GM19351 (cell line): ENCODE data around the gene NUTM2G.
"Not testable (repeated sequence)": the region's sequence is repeated elsewhere in the genome, so short reads cannot be mapped to it uniquely, and the experiment has no call there.

Experiments
- ATAC-seq: cut with Tn5 transposase; IDR thresholded peaks from one replicate; pipeline ENCODE4 v1.9.1; 2021; ENCODE audit warnings: mild to moderate bottlenecking, moderate library complexity; ENCODE audit not compliant: unreplicated experiment

NUTM2G gene

GRCh38 chr9:96941628-96942027 is 13.0 kb downstream of the NUTM2G start:
- ATAC-seq, result not testable (repeated sequence)

- ATAC-seq, result not testable (repeated sequence)
Observed at GRCh38 chr9:96942181-96942580, 13.5 kb downstream of the NUTM2G start.

- ATAC-seq, result not testable (repeated sequence)
Observed at GRCh38 chr9:96949346-96949745, 20.7 kb downstream of the NUTM2G start.

GRCh38 chr9:96950539-96950938 is 21.9 kb downstream of the NUTM2G start:
- not testable (repeated sequence) for ATAC-seq

- ATAC-seq, result not testable (repeated sequence)
Observed at GRCh38 chr9:96967591-96967990, 38.9 kb downstream of the NUTM2G start.

GRCh38 chr9:96972552-96972951 is 43.9 kb downstream of the NUTM2G start:
- ATAC-seq, result not testable (repeated sequence)

GRCh38 chr9:96974037-96974436 is 45.4 kb downstream of the NUTM2G start:
- ATAC-seq, result not testable (repeated sequence)

GRCh38 chr9:96983496-96984122 is 55.0 kb downstream of the NUTM2G start:
- ATAC-seq, result not testable (repeated sequence)

GRCh38 chr9:96984139-96984538 is 55.5 kb downstream of the NUTM2G start:
- ATAC-seq, result not testable (repeated sequence)

- ATAC-seq, result not testable (repeated sequence)
Observed at GRCh38 chr9:96984887-96985286, 56.2 kb downstream of the NUTM2G start.
